ENCODE results near the gene GPR107. TPM values are rescaled to one million over a fixed set of nuclear protein-coding genes. Genes with fewer than 3 reads are reported as not detected.

GPR107 gene
- total RNA-seq, 5 donors from 2014 or later (not counting 1 experiment from before 2014, with no cell fraction given), result 21.3 to 29.1 (median 22.1) TPM

GRCh38 chr9:130176760-130177159, 123.1 kb downstream of the GPR107 start:
- no peaks in the 10 kb centered on the region for H3K9me3 Mint-ChIP-seq
- ChIA-PET CTCF (no interaction called here), POLR2A (no interaction called here)
- Histone ChIP-seq H3K4me3 (ENCODE audit: control insufficient read depth in 1 of 2, extremely low read depth in 1 of 2, low read length in 1 of 2) (no peak overlapping the region), H3K9me3 (no peaks in the 10 kb centered on the region), H3K4me1 (ENCODE audit: control insufficient read depth in 1 of 2, extremely low read depth in 1 of 2, insufficient read depth in 2 of 2, low read length in 2 of 2) (peaks cover 2 to 10% of the 10 kb centered on the region in 2 experiments), H3K27ac (ENCODE audit: low read length) (no peak overlapping the region), H3K36me3 (ENCODE audit: control insufficient read depth in 2 of 2, extremely low read depth in 1 of 2, insufficient read depth in 1 of 2, low read length in 1 of 2) (no peaks in the 10 kb centered on the region), H3K27me3 (replicated peaks in 1 of 2; ENCODE audit: control insufficient read depth in 2 of 2, extremely low read depth in 1 of 2, insufficient read depth in 2 of 2, low read length in 1 of 2) (peaks cover 0 to 24% of the 10 kb centered on the region in 2 experiments)
- no peak for ATAC-seq (replicated peaks in 1 of 4)
- peaks cover 0 to 6% (median 3%) of the 10 kb centered on the region in 3 donors for H3K4me1 Mint-ChIP-seq
- peaks cover 12 to 23% of the 10 kb centered on the region in 2 donors for H3K27me3 Mint-ChIP-seq
- 93% methylated on average over 4 of the region's 6 CpGs for WGBS (ENCODE audit: insufficient coverage)
- no peak overlapping the region for H3K27ac Mint-ChIP-seq
- H3K36me3 Mint-ChIP-seq, result no peaks in the 10 kb centered on the region
- no peak for DNase-seq
- no peak overlapping the region for H3K4me3 Mint-ChIP-seq

- Histone ChIP-seq H3K9me3 (no peaks in the 10 kb centered on the region), H3K4me3 (ENCODE audit: control insufficient read depth in 1 of 2, extremely low read depth in 1 of 2, low read length in 1 of 2) (no peak overlapping the region), H3K27me3 (replicated peaks in 1 of 2; ENCODE audit: control insufficient read depth in 2 of 2, extremely low read depth in 1 of 2, insufficient read depth in 2 of 2, low read length in 1 of 2) (peaks cover 0 to 26% of the 10 kb centered on the region in 2 experiments), H3K4me1 (ENCODE audit: control insufficient read depth in 1 of 2, extremely low read depth in 1 of 2, insufficient read depth in 2 of 2, low read length in 2 of 2) (peaks cover 1 to 5% of the 10 kb centered on the region in 2 experiments), H3K36me3 (ENCODE audit: control insufficient read depth in 2 of 2, extremely low read depth in 1 of 2, insufficient read depth in 1 of 2, low read length in 1 of 2) (no peaks in the 10 kb centered on the region), H3K27ac (ENCODE audit: low read length) (no peak overlapping the region)
- Mint-ChIP-seq H3K27me3 (peaks cover 12 to 22% of the 10 kb centered on the region in 2 donors), H3K4me3 (no peak overlapping the region), H3K36me3 (no peaks in the 10 kb centered on the region), H3K4me1 (peaks cover 0 to 6% (median 3%) of the 10 kb centered on the region in 3 donors), H3K27ac (no peak overlapping the region), H3K9me3 (no peaks in the 10 kb centered on the region)
- ATAC-seq (replicated peaks in 1 of 4) (no peak), DNase-seq (no peak)
- CTCF ChIA-PET, result no interaction called here
- WGBS (ENCODE audit: insufficient coverage), result 77% methylated on average over 9 of the region's 20 CpGs
- POLR2A ChIA-PET, result no interaction called here
Observed at GRCh38 chr9:130177898-130178805, 124.4 kb downstream of the GPR107 start.

- POLR2A ChIA-PET, result no interaction called here
- H3K4me1 ChIP-seq (ENCODE audit: control insufficient read depth in 1 of 2, extremely low read depth in 1 of 2, insufficient read depth in 2 of 2, low read length in 2 of 2), result no peaks in the 10 kb centered on the region
- no peak overlapping the region for H3K4me3 ChIP-seq (ENCODE audit: control insufficient read depth in 1 of 2, extremely low read depth in 1 of 2, low read length in 1 of 2)
- no peak for DNase-seq
- peaks cover 0 to 15% of the 10 kb centered on the region in 2 experiments for H3K27me3 ChIP-seq (replicated peaks in 1 of 2; ENCODE audit: control insufficient read depth in 2 of 2, extremely low read depth in 1 of 2, insufficient read depth in 2 of 2, low read length in 1 of 2)
- H3K27ac ChIP-seq (ENCODE audit: low read length), result no peak overlapping the region
- ATAC-seq (replicated peaks in 1 of 4), result no peak
- CTCF ChIA-PET, result no interaction called here
- no peaks in the 10 kb centered on the region for H3K9me3 Mint-ChIP-seq
- H3K27ac Mint-ChIP-seq, result no peak overlapping the region
- no peaks in the 10 kb centered on the region for H3K36me3 Mint-ChIP-seq
- H3K36me3 ChIP-seq (ENCODE audit: control insufficient read depth in 2 of 2, extremely low read depth in 1 of 2, insufficient read depth in 1 of 2, low read length in 1 of 2), result no peaks in the 10 kb centered on the region
- no peaks in the 10 kb centered on the region for H3K9me3 ChIP-seq
- H3K27me3 Mint-ChIP-seq, result peaks cover 4 to 9% of the 10 kb centered on the region in 2 donors
- no CpG with 5 or more reads among the region's 2 CpGs for WGBS (ENCODE audit: insufficient coverage)
- H3K4me3 Mint-ChIP-seq, result no peak overlapping the region
- peaks cover 0 to 8% (median 1%) of the 10 kb centered on the region in 3 donors for H3K4me1 Mint-ChIP-seq
Observed at GRCh38 chr9:130179331-130179907, 125.7 kb downstream of the GPR107 start.

- Histone ChIP-seq H3K4me1 (ENCODE audit: control insufficient read depth in 1 of 2, extremely low read depth in 1 of 2, insufficient read depth in 2 of 2, low read length in 2 of 2) (no peaks in the 10 kb centered on the region), H3K36me3 (ENCODE audit: control insufficient read depth in 2 of 2, extremely low read depth in 1 of 2, insufficient read depth in 1 of 2, low read length in 1 of 2) (no peaks in the 10 kb centered on the region), H3K27me3 (replicated peaks in 1 of 2; ENCODE audit: control insufficient read depth in 2 of 2, extremely low read depth in 1 of 2, insufficient read depth in 2 of 2, low read length in 1 of 2) (peaks cover 0 to 14% of the 10 kb centered on the region in 2 experiments), H3K9me3 (no peaks in the 10 kb centered on the region), H3K27ac (ENCODE audit: low read length) (no peak overlapping the region), H3K4me3 (ENCODE audit: control insufficient read depth in 1 of 2, extremely low read depth in 1 of 2, low read length in 1 of 2) (no peak overlapping the region)
- no peaks in the 10 kb centered on the region for H3K36me3 Mint-ChIP-seq
- no peak overlapping the region for H3K4me3 Mint-ChIP-seq
- ATAC-seq (replicated peaks in 1 of 4) (no peak), DNase-seq (no peak)
- peaks cover 0 to under 1% of the 10 kb centered on the region in 2 donors for H3K27me3 Mint-ChIP-seq
- H3K27ac Mint-ChIP-seq, result no peak overlapping the region
- ChIA-PET CTCF (no interaction called here), POLR2A (interaction anchor here in 1 of 2 donors (0.6 kb wide), 1 partner anchor 853 kb away, joined by 3 read pairs; no protein-coding TSS in a partner anchor)
- H3K9me3 Mint-ChIP-seq, result no peaks in the 10 kb centered on the region
- peaks cover 0 to 8% (median 0%) of the 10 kb centered on the region in 3 donors for H3K4me1 Mint-ChIP-seq
- WGBS (ENCODE audit: insufficient coverage), result 90% methylated on average over 12 of the region's 12 CpGs
Observed at GRCh38 chr9:130180516-130180915, 126.8 kb downstream of the GPR107 start.

- no peak overlapping the region for H3K27ac Mint-ChIP-seq
- peaks cover 0 to 19% of the 10 kb centered on the region in 2 experiments for H3K27me3 ChIP-seq (replicated peaks in 1 of 2; ENCODE audit: control insufficient read depth in 2 of 2, extremely low read depth in 1 of 2, insufficient read depth in 2 of 2, low read length in 1 of 2)
- no peaks in the 10 kb centered on the region for H3K27me3 Mint-ChIP-seq
- H3K27ac ChIP-seq (ENCODE audit: low read length), result no peak overlapping the region
- no peak overlapping the region for H3K4me3 Mint-ChIP-seq
- no peaks in the 10 kb centered on the region for H3K9me3 ChIP-seq
- DNase-seq (no peak), ATAC-seq (replicated peaks in 1 of 4) (no peak)
- H3K4me1 Mint-ChIP-seq, result peaks cover 0 to 8% (median 0%) of the 10 kb centered on the region in 3 donors
- CTCF ChIA-PET, result no interaction called here
- H3K4me3 ChIP-seq (ENCODE audit: control insufficient read depth in 1 of 2, extremely low read depth in 1 of 2, low read length in 1 of 2), result no peak overlapping the region
- no peaks in the 10 kb centered on the region for H3K9me3 Mint-ChIP-seq
- H3K4me1 ChIP-seq (ENCODE audit: control insufficient read depth in 1 of 2, extremely low read depth in 1 of 2, insufficient read depth in 2 of 2, low read length in 2 of 2), result no peaks in the 10 kb centered on the region
- no peaks in the 10 kb centered on the region for H3K36me3 ChIP-seq (ENCODE audit: control insufficient read depth in 2 of 2, extremely low read depth in 1 of 2, insufficient read depth in 1 of 2, low read length in 1 of 2)
- H3K36me3 Mint-ChIP-seq, result no peaks in the 10 kb centered on the region
- 83% methylated on average over 29 of the region's 33 CpGs for WGBS (ENCODE audit: insufficient coverage)
- POLR2A ChIA-PET, result no interaction called here
Observed at GRCh38 chr9:130181678-130182380, 128.1 kb downstream of the GPR107 start.

- Histone ChIP-seq H3K9me3 (no peaks in the 10 kb centered on the region), H3K27me3 (replicated peaks in 1 of 2; ENCODE audit: control insufficient read depth in 2 of 2, extremely low read depth in 1 of 2, insufficient read depth in 2 of 2, low read length in 1 of 2) (peaks cover 0 to 19% of the 10 kb centered on the region in 2 experiments), H3K4me3 (ENCODE audit: control insufficient read depth in 1 of 2, extremely low read depth in 1 of 2, low read length in 1 of 2) (no peak overlapping the region), H3K27ac (ENCODE audit: low read length) (no peak overlapping the region), H3K4me1 (ENCODE audit: control insufficient read depth in 1 of 2, extremely low read depth in 1 of 2, insufficient read depth in 2 of 2, low read length in 2 of 2) (no peaks in the 10 kb centered on the region), H3K36me3 (ENCODE audit: control insufficient read depth in 2 of 2, extremely low read depth in 1 of 2, insufficient read depth in 1 of 2, low read length in 1 of 2) (no peaks in the 10 kb centered on the region)
- Mint-ChIP-seq H3K36me3 (no peaks in the 10 kb centered on the region), H3K27me3 (no peaks in the 10 kb centered on the region), H3K9me3 (no peaks in the 10 kb centered on the region), H3K4me1 (peaks cover 0 to 8% (median 0%) of the 10 kb centered on the region in 3 donors), H3K4me3 (no peak overlapping the region), H3K27ac (no peak overlapping the region)
- ATAC-seq (replicated peaks in 1 of 4), result no peak
- 92% methylated on average over 13 of the region's 17 CpGs for WGBS (ENCODE audit: insufficient coverage)
- CTCF ChIA-PET, result no interaction called here
- POLR2A ChIA-PET, result no interaction called here
- no peak for DNase-seq
Observed at GRCh38 chr9:130182381-130182909, 128.7 kb downstream of the GPR107 start.
